GM18861 (cell line): Measurements from ENCODE around the gene CDK4.

Experiments used
- ATAC-seq: cut with Tn5 transposase; IDR thresholded peaks from one replicate; pipeline ENCODE4 v1.9.1; 2021; ENCODE audit not compliant: unreplicated experiment

The CDK4 gene

DNA sequence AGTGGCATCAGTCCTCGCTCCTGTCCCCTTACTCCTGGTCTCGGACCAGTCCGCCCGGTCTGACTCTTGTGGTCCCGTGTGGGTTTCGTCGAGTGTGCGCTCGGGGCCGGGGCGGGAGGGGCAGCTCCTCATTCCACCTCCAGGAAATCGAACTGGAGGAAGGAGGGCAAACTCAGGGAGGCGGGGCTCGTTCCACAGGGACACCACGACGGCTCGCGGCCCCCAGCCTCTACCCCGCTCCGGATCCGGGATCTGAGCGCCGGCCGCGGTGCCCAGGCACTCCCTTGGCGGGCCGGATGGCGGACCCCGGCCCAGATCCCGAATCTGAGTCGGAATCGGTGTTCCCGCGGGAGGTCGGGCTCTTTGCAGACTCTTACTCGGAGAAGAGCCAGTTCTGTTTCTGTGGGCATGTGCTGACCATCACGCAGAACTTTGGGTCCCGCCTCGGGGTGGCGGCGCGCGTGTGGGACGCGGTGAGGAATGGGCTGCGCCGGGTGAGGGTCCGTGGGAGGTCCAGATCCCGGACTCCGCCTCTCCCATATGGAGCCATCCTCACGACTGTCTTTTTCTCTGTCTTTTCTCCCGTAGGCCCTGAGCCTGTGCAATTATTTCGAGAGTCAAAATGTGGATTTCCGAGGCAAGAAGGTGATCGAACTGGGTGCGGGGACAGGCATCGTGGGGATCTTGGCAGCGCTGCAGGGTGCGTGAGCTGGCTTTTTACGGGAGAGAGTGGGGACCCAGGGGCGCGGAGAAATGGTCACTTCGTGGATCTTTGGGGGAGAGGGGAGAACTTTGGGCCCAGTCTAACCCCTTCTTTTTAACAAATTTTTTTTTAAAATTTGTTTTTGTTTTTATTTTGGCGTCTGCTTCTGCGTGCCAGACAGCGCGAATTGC, 20.6 kb upstream of the CDK4 start, which contains the start of gene EEF1AKMT3:
TSS of gene EEF1AKMT3 (plus strand) at position 186 of the 894 bp plus-strand sequence. CDS start at position 297, 111 bp downstream.
- no peak for ATAC-seq

DNA sequence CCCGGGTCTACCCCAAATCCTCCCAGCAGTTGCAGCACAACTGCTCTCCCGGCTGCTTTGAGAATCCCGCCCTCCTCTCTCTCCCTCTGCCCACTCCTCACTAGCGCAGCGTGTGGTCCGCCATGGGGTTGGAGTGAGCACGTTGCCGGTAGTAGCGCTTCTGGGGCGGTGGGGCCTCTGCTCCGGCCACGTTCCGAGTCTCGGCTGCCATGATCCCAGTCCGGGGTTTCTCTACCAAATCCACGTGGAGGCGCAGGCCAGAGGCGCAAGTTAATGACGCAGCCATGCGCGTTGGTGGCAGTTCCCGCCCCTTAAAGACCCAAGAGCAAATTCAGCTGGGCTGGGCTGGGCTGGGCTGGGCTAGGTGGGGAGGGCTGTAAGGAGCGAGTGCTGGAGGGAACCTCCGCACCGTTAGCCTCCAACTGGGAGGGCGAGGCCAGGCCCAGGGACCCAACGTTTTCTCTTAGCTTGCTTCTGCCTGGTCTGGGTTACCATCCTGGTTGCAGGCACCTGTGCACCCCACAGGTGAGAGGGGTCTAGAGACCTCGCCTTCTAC, 19.8 kb upstream of the CDK4 start, which contains the start of gene METTL1:
TSS of gene METTL1 (minus strand) at position 233 of the 556 bp plus-strand sequence. CDS start at position 211, 22 bp downstream.
- ATAC-seq, result peak; percentile 62

DNA sequence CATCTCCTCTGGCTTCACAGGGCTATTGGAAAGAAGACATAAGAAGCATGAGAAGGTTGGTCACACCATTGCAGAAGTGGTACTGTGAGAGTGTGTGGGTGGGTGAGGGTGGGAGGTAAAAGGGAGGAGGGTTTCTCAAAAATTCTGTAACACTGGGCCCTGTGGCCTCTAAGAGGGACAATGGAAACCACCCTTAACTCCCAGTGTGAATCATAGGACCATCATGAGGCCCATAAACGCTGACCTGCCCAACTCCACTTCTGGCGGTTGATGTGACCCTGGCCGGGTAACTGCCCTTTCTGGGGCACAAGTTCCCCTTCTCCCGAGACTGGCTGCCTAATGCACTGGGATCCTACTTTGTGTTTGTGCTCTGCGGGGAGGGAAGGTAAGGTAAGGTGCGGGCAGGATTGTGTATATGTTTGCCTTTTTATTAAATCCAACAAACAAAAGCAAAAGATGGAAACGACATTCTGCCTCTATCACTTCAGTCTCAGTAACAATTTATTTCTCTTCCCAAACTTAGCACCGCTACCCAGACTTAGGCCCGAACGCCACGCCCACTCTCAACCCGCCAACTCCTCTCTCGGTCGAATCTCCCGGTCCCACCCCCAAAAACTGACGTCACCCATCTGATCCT, 19.2 kb upstream of the CDK4 start:
- peak; percentile 48 for ATAC-seq

DNA sequence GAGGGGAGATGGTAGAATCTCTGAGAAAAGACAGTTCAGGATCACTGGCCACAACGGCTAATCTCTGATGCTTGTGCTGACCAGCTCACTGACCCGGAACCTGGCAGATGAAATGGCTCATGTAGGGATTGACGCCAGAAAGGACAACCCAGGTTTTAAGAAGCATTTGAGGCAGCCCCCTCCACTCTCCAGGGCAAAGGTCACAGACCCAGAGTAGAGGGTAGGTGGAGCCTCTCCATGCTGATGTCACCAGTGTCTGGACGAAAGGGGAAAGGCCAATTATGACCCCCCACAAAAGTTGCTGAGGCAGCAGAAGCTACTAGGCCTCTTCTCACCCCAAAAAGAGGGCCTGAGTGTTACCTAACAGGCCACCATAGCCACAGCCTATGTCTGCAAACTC, 18.6 kb upstream of the CDK4 start:
- no peak for ATAC-seq

DNA sequence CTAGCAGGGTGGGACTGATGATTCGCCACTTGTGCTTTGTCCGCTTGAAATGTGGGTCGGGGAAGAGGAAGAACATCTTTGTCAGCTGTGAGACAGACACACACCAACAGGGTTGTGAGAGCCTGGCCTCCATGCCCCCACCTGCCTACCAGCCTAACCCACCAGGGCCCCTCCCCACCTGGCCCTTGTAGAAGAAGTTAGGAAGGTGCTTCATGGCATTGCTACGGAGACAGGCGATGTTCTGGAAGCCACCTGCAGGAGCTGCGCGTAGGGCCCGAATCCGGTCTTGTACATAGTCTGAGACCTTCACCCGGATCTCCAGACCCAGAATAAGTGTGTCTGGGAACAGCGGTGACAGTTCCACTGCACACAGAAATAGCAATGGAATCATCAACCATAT, 17.5 kb upstream of the CDK4 start:
- ATAC-seq, result no peak

DNA sequence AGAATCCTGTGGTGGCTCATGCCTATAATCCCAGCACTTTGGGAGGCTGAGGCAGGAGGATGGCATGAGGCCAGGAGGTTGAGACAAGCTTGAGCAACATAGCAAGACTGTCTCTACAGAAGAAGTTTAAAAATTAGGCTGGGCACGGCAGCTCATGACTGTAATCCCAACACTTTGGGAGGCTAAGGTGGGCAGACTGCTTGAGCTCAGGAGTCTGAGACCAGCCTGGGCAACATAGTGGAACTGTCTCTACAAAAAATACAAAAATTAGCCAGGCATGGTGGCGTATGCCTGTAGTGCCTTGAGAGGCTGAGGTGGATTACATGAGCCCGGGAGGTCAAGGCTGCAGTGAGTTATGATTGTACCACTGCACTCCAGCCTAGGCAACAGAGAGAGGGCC, 15.8 kb upstream of the CDK4 start:
- ATAC-seq, result no peak

DNA sequence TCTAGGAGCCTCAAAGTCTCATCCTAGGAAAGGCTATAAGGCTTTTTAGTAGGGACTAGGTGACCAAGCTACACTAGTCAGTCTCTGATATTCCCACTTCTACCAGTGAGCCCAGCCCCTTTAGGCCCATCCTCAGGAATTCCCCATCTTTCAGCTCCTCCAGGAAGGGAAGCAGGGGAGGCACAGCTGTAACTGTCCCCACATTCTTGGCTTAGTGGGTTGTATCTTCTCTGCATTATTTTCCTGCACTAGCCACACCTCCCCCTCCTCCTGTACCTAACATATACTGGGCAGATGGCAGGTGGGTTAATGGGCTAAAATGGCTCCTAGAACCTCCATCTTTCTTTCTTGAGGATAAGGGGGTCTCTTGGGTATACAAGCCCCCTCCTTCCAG, 15.2 kb upstream of the CDK4 start:
- ATAC-seq, result no peak

DNA sequence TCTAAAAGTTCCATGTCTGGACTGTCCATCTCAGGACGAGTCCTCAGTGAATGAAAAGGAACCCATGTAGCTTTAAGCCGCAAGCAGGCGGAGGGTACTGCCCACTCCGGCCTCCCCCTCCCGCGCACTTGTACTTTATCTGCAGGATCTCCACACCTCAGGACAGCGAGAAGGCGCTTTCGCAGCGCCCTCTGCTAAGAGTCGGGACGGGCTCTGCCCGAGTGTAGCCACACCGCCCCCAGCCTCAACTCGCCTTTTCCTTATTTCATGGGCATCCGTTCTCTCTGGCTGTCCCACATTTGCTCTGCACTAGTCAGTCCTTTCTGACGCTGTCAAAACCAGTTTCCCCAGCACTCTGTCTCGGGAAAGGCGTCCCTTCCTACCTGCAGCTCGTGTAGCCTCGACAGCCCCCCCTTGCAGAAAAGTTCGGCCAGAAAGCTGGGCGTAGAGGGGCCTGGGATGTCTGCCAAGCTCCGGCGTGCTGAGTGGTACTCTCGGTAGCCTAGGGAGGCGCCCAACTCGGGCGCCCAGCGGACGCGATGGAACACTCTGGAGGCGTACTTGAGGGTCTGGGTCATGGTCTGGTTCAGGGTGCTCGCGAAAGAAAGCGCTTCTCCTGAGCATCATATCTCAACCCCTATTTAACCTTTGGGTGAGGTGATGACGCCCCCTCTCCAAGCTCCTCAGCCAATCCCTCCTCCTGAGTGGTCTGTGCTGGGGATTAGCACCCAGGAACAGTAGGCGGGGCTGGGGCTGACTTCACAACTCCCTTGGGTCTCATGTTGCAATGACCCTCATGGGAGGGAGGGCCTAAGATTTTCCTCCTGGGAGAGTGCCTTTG, 14.6 kb upstream of the CDK4 start, which contains the start of gene CYP27B1:
TSS of gene CYP27B1 (minus strand) at position 615 of the 841 bp plus-strand sequence. CDS start at position 578, 37 bp downstream.
- no peak for ATAC-seq

DNA sequence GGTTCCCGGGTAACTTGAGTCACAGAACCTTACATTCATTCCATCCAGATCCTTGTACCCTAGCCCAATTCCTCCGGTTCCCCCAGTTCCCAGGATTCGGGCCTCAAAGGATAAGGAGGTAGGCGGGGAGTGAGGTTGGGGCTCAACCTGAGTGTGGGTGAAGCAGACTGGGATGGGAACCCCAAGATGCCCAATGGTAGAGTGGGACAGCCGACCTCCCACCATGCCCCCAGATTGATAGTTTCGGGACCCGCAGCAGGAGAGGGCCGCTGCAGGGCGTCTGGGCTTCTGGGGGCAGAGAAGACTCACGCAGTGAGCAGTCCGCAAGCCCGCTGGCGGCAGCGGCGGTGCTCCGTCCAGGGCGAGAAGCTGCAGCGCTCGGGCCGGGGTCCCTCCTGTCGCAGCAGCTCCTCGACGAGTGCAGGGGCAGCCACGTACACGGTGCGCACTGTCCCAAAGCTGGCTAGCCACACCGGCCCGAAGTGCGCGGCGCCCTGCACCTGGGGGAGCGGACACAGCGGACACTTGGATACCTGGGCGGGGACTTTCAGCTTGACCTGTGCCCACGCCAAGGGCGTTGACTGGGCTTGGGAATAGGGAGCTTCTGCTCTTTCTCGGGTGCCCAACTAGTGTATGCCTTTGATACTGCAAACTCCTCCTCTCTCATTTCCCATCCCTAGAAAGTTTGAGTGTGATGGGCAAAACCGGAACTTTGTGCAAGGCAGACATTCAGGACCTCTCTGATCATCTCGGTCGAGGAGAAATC, 13.8 kb upstream of the CDK4 start:
- ATAC-seq, result no peak

DNA sequence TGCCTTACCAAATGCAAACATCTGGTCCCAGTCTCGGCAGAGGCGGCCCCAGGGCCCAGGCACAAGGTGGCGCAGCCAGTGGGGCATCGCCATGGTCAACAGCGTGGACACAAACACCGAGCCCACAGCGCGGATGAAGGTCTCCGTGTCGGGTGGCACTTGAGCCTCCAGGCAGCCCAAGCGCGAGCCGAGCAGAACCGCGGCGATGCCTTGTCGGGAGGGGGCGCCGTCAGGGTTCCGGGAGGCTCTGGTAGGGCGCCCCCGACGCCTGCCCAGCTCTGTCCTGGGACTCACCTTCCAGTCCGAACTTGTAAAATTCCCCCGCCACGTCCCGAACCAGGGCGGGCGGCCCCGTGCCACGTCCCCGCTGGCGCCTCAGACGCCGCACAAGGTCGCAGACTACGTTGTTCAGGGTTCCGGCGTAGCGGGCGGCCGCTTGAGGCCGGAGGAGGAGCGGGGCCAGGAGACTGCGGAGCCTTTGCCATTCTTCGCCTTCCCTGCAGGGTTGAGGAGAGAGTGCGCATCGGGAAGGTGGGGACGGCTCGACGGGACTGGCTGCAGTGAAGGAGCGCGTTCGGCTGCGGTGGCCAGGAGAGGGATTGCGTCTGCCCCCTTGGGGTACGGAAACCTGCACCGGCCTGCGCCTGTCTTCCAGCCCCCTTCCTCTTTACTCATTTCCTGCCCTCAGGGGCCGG, 13.0 kb upstream of the CDK4 start:
- no peak for ATAC-seq

DNA sequence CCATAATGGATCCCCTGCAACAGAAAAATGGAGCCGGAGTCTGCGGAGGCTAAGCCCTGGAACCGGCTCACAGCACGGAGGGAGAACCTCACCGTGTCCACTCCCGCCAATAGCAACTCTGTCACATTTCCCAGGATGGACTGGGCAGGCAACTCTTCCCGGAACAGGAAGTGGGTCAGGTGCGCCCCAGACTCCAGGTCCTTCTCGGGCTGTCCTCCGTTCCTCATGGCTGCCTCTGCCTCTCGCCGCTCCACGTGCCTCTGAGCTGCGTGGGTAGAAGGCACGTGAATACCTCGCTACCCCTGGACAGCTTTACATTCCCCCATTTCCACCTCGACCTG, 12.5 kb upstream of the CDK4 start:
- no peak for ATAC-seq

DNA sequence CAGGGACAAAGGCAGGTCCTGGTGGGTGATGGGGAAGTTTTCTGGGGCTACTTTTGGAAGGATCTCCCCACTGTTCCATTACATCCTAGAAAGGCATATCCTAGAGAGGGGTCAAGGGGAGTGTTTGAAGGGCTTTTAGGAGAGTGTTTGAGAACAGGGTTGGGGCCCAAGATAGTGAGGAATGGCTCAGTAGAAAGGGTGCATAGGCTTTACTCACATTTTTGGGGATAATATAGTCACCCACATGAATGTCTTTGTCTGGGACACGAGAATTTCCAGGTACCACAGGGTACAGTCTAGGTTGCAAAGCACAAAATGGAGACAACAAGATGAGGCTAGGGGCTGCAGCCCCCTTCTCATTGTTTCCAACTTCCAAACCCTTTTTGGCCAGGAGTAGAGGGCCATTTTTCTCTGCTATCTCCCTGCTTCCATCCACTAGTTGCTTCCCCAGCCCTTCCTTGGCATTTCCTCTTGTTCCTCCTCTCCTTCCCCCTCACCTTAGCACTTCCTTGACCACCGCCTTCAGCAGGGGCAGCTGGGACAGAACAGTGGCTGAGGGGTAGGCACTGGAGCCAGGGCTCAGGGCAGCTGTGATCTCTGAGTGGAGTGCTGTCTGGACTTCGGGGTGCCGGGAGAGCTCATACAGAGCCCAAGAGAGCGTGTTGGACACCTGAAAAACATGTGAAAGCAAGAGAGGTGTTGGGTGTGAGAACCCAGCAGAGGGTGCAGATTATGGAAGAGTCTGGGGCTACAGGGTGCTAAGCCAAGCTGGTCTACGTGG, 12.0 kb upstream of the CDK4 start:
- no peak for ATAC-seq

DNA sequence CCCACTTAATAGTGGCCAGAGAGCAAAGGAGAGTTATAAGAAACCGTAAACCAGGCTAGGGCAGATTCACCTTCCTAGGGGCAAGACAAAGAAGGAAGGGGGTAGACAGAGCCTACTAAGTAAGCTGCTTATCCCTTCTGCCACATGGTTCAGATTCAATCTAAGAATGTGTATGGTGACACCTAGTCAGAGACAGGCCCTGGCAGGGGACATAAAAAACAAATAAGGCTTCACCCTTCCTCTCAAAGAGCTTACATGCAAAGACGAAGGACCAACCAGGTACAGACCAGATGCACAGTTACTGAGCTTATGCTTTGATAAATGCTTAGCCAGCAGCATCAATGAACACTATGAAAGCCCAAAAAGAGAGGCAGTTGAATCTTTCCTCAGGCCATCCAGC, 10.4 kb upstream of the CDK4 start:
- no peak for ATAC-seq

DNA sequence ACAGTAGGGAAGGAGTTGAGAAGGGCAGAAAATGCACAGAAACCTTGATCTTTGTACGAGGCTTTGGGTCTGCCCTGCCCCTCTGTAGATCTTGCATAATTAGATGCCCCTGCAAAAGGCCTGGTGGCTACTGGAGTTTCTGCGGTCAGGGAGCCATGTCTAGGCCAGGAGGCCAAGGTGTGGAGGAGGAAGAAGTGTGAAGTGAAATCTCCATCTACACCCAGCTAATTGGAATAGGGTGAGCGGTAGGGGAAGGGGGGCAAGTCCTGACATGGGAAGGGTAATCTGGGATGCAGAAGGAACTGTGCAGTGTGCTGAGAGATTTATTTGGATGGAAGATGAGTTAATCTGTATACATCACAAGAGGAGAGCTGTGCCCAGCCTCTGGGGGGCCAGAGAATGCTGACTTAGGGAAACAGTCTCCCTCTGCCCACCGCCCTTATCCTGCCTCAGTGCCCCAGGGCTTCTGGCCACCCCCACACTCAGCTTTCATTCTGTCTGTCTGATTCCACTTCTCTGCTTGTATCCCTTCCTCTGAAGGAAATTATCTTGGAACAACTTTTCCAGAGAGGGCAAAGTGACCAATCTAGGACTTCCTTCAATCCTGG, 9.4 kb upstream of the CDK4 start:
- no peak for ATAC-seq

DNA sequence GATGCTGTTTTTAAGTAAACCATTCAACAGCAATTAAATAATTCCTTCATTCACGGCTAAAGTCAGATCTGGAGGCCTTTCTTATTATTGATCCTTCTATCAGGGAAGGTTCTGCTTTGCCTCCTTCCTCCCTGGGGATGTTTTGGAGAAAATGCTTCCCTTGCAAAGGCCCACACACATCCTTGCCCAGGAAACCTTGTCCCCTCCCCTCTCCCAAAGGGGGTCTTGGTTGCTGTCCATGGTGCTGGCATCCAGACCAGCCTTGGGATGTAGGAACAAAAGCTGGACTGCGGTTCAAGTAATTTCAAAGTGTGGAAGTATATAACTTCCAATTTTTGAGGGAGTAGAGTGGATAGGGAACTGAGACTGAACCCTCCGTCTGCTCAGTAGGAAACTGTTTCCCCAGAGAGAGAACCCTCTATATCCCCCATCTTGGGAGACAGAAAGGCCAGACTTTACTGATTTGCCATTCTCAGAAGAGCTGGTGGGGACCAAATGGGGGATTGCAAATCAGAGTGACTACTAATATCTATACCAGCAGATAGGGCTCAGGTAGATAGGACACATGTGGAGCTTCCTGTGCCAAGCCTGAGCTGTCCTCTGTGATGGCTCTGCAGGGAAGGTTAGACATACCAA, 8.4 kb upstream of the CDK4 start:
- no peak for ATAC-seq

DNA sequence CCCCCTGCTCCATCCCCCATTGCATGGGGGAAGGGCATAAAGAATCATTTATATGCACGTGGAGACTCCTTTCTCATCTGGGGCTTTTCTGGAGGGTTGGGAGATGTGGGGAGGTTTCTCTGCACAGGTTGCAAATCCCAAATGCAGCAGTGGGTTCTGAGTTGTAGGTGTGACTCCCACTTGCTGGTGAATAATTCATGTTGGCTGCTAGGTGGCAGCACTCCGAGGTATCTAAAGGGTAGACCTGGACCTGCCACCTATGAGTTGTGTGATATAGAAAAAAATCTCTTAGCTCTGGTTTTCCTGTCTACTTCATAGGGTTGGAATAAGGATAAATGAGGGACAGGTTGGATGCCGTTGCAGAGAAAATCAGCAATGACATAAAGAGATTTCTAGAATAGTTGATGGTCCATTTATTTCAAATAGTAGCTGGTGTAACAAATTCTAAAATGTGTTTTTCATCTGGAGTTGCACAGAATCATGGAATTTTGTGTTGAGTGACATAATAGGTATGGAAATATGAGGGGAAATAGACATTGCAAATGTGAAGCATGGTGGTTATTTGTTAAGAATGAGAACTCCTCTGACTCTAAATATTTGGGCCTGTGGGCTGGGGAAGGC, 7.4 kb upstream of the CDK4 start:
- ATAC-seq, result no peak

DNA sequence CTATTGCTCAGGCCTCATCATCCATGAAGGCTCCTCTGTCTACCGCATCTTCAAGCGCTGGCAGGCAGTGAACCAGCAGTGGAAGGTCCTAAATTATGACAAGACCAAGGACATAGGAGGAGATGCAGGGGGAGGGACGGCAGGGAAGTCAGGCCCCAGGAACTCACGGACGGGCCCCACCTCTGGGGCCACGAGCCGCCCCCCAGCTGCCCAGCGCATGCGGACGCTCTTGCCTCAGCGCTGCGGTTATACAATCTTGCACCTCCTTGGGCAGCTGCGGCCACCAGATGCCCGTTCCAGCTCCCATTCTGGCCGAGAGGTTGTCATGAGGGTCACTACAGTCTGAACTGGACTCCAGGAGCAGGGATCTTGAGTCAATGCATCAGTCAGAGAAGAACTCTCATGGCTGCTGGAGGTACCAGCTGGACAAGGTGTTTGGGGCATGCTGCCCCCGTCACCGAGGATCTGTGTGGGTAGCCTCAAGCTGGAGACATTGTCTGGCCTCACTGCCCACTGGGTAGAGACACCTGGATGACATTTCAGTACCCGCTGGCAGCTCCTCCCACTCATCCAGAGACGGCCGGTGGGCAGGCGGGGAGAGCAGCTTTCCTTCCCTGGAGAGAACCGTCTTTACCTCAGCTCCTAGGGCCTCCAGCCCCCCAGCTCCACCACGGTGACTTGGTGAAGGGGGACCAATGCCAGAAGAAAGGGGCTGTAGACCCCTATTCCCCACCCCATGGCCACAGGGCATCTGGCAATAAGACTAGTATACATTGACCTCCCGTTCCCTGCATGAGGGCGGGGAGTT, 6.6 kb upstream of the CDK4 start:
- no peak for ATAC-seq
